ENCODE results near the gene TOX4.
"Not testable (repeated sequence)": the region's sequence is repeated elsewhere in the genome, so short reads cannot be mapped to it uniquely, and the experiment has no call there.

TOX4 gene

GRCh38 chr14:21476925-21477681 lies at the start of gene TOX4, which contains the start of gene RAB2B:
TOX4 (plus strand) TSS chr14:21477195; CDS start chr14:21477279, 84 bp downstream.
RAB2B (minus strand) TSS chr14:21476959; CDS start chr14:21476872, 87 bp downstream.
- TF ChIP-seq, protein P1, sequence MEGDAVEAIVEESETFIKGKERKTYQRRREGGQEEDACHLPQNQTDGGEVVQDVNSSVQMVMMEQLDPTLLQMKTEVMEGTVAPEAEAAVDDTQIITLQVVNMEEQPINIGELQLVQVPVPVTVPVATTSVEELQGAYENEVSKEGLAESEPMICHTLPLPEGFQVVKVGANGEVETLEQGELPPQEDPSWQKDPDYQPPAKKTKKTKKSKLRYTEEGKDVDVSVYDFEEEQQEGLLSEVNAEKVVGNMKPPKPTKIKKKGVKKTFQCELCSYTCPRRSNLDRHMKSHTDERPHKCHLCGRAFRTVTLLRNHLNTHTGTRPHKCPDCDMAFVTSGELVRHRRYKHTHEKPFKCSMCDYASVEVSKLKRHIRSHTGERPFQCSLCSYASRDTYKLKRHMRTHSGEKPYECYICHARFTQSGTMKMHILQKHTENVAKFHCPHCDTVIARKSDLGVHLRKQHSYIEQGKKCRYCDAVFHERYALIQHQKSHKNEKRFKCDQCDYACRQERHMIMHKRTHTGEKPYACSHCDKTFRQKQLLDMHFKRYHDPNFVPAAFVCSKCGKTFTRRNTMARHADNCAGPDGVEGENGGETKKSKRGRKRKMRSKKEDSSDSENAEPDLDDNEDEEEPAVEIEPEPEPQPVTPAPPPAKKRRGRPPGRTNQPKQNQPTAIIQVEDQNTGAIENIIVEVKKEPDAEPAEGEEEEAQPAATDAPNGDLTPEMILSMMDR (conservative IDR thresholded peaks at IDR 0.05), result peak; percentile 94
- TF ChIP-seq ZFX (IDR thresholded peaks at IDR 0.05), result 0 out of 2 replicates have a peak, but pooled peaks have one; percentile 10
- peak within 1 kb of the TSS; percentile 69 for H3K27ac ChIP-seq

- H3K27ac ChIP-seq, result no peak overlapping the region
- TF ChIP-seq, protein P1 (conservative IDR thresholded peaks at IDR 0.05), result no peak
- TF ChIP-seq ZFX (IDR thresholded peaks at IDR 0.05), result no peak
These were observed 48.1 kb upstream of the TOX4 start for GRCh38 chr14:21428930-21429329.

- TF ChIP-seq, protein P1 (conservative IDR thresholded peaks at IDR 0.05), result no peak
- TF ChIP-seq ZFX (IDR thresholded peaks at IDR 0.05), result no peak
- peak overlapping the region; percentile 9; the same call in 1 of the 2 replicates for H3K27ac ChIP-seq
These were observed 45.9 kb upstream of the TOX4 start for GRCh38 chr14:21431126-21431525.

DNA sequence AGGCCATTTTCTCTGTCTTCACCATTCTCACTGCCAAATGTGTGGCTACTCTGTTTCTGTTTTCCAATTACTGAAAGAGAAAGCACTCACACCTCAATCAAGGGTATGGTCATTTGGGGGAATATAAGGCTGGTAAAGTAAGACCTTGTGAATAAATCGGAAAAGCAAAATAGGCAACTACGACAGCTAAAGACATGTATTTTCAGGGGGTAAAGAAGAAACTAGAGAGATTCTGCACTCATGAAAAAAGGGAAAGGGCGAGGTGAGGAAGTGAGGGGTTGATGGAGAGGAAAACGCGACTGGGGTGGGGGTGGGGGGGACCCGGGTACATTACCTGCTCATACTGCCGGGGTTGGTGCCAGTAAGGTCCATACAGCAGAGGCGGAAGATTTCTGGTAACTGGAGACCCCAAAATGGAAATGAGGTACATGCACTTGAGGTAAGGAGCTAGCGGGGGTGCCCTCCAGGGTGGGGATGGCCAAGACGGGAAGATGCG lies 40.4 kb upstream of the TOX4 start:
- TF ChIP-seq, protein P1 (conservative IDR thresholded peaks at IDR 0.05), result no peak
- no peak for TF ChIP-seq ZFX (IDR thresholded peaks at IDR 0.05)
- peak overlapping the region; percentile 78 for H3K27ac ChIP-seq

- TF ChIP-seq ZFX (IDR thresholded peaks at IDR 0.05), result peak; percentile 83
- TF ChIP-seq, protein P1 (conservative IDR thresholded peaks at IDR 0.05), result no peak
These were observed 39.7 kb upstream of the TOX4 start for GRCh38 chr14:21437063-21437901.

GRCh38 chr14:21440859-21441258 lies 36.1 kb upstream of the TOX4 start:
- TF ChIP-seq ZFX (IDR thresholded peaks at IDR 0.05), result no peak
- TF ChIP-seq, protein P1 (conservative IDR thresholded peaks at IDR 0.05), result no peak
- H3K27ac ChIP-seq, result no peak overlapping the region

More at GRCh38 chr14:21437063-21437901, 39.7 kb upstream of the TOX4 start:
- peak overlapping the region; percentile 78 for H3K27ac ChIP-seq

GRCh38 chr14:21442657-21443056 lies 34.3 kb upstream of the TOX4 start:
- not testable (repeated sequence) for H3K27ac ChIP-seq

Data from C4-2B (cell line).